Loucy (cell line): ENCODE data around the gene SEMA5B.

Experiments used
- CTCF ChIP-seq: fragments of 200-600 bp; sonication (generic); conservative IDR thresholded peaks from 2 replicates; pipeline ENCODE4 v1.5.1; 2014; ENCODE audit warnings: mild to moderate bottlenecking, antibody characterized with exemption, low read length
- EZH2phosphoT487 ChIP-seq: fragments of 200-600 bp; IDR thresholded peaks from 2 replicates; pipeline ENCODE4 v1.6.1; 2018; ENCODE audit warnings: antibody characterized with exemption, mild to moderate bottlenecking, moderate library complexity, borderline replicate concordance

GRCh38 chr3:123026565-123027291, 835 bp downstream of the SEMA5B start:
- TF ChIP-seq CTCF, result no peak
- no peak for TF ChIP-seq EZH2phosphoT487
